OCI-M2 (cell line): ENCODE measurements around the gene GARRE1.

Experiments
- DNase-seq: peaks from one replicate; lab custom pipeline; 2025; ENCODE audit not compliant: unreplicated experiment; lab: John Stamatoyannopoulos, UW

The GARRE1 gene

DNA sequence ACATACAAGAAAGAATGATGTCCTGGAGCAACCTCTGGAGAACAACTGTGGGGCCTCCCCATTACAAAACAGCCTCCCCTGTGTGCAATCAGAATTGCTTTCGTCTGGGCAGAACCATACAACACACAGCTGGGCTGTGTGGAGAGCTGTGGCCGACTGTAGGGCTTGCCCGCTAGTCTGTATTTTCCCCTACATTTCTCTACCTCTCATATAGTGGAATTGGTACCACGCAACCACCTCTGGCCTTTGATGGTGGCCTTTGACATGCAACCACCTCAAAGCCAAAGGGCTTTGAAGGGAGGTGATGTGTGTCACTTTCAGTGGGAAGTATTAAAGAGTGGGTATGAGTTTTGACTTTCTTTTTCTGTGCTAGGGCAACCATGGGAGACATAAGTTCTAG lies 34.0 kb downstream of the GARRE1 start:
- DNase-seq, result no peak

DNA sequence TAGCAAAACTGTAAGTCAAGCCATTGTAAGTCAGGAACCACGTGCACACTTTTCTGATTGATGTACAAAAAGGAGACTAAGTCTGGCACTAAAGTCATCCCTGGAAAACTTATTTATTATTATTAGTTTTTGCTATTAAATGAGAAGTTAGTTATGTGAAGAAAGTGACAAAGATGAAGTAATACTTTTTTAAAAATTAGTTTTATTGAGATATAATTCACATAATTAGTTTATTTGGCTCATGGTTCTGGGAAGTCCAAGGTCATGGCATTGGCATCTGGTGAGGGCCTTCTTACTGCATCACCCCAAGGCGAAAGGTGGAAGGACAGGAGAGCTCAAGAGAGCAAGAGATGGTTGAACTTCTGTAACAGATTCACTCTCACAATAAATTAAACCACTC lies 36.9 kb downstream of the GARRE1 start:
- no peak for DNase-seq

DNA sequence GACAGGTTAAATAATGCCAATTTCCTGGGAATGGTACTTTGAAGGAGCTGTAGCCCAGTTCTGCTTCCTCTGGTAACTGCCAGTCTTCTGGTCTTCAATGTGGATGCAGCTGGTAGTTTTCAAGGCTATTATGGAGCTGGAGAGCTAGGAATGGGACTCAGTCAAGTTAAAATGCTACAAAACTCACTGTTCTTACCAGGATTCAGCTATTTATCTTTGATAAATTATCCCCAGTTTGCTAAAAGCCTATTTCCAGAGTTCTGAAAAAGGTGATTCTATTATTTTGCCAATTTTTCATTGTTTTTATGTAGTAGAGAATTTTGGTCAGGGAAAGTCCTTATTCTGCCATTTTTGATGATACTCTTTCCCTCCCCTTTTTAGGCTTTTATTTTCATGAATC lies 40.7 kb downstream of the GARRE1 start:
- DNase-seq, result no peak

DNA sequence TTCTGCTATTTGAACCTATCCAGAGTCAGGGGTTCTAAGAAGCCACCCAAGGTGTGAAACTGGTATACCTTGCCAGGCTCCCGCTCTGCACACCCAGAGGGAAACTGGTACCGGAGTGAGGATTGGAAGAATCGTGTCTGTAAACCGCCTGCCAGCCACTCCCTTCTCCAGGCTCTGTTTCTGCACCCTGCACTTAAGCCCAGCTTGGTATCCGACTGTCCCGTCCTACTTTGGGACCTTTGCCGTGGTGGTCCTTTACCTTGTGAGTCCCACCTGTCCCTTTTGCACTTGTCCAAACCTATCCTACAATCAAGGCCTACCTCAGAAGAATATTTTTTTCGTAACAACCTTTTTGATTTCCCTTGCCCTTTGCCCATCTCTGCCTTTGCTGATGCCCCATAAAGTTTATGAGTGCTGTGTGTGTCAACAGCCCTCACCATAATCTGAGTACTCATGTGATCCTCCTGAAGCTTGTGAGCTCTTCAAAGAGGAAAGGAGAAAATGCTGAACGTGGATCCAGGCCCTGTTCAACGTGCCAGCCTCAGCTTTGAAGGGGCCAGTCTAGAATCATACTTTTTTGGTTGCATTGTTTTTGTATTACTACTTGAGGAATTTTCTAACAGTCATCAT lies 44.7 kb downstream of the GARRE1 start:
- DNase-seq, result no peak

DNA sequence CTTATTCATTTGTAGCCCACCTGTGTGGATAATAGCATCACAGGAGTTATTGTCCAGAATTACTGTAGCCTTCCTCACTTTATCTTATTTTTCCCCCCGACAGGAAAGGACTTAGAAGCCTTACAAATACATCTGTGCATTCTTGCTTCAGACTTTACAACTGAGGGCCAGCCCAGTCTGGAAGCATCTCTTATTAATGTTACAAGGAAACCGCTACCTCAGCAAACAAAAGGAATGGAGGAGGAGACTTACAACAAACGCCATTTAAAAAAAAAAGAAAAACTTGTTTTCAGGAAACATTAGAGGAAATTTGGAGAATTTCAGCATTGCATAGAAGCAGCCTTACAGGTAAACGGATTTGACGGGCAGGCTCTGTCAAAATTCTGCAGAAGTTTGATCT lies 45.2 kb downstream of the GARRE1 start:
- DNase-seq, result no peak

DNA sequence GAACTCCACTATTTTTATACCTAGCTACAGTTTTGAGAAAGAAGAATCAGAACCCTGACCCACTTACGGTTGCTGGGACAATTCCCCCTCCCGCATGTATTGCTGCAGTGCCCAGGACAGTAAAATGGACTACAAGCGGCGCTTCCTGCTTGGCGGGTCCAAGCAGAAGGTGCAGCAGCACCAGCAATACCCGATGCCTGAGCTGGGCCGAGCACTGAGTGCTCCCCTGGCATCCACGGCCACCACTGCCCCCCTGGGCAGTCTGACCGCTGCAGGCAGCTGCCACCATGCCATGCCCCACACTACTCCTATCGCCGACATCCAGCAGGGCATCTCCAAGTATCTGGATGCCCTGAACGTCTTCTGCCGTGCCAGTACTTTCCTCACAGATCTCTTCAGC lies 46.0 kb downstream of the GARRE1 start:
- DNase-seq, result no peak

DNA sequence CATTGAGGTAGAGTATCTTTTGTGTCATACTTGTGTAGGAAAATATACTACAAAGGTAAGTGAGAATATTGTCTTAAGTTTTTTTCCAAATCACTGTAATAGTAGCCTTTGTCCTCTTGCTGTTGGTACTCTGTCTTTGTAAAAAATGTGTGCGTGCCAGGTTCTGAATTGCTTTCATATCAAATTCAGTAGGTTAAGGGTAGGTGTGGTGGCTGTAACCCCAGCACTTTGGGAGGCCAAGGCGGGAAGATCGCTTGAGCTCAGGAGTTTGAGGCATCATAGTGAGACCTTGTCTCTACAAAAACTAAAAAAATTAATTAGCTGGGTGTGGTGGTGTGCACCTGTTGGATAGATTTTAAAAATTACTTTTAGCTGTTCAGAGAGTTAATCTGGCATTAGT lies 46.6 kb downstream of the GARRE1 start:
- DNase-seq, result no peak
